Measurements from ENCODE around the gene AP3D1.
"Not testable (repeated sequence)": the region's sequence is repeated elsewhere in the genome, so short reads cannot be mapped to it uniquely, and the experiment has no call there.

AP3D1 gene

DNA sequence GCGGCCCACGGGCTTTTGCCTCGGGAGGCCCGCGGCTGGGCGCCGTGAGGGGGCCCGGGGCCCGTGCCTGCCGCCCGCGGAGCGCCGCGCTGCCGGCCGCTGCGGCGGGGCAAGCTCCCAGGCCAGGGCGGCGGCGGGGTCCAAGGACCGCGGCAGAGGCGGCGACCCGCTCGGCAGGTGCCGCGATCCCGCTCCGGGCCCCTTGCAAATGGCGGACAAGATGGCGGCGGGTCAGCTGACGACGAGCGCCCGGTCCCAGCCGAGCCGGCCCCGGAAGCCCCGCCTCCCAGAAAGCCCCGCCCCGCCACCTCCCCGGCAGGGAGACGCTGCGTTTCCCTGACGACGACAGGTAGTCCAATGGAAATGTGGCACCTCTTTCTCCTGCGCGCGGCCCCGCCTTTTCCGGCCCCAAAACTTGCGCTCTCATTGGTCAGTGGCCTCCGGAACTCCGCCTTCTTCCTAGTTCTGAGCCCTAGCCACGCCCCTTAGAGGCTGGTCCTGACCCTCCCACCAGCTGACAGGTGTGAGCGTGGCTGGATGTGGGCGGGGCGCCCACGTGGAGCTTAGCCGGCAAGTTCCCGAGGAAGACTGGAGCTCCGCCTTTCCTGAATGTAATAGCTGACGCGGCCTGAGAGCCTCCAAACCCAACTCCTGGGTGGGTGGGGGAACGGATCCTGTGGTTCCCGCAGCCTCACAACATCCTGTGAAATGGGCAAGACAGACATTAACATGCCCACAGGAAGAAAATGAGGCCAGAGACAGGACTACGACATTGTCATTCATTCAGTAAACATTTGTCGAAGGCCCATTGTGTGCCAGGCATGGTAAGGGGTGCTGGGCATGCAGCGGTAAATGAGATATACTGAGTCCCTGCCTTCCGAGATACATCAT is at the start of gene AP3D1:
Gene AP3D1 (minus strand): TSS at position 228 of the 891 bp plus-strand sequence. CDS start 232 bp downstream, outside the sequence.
- DNase-seq, result peak; percentile 100

DNA sequence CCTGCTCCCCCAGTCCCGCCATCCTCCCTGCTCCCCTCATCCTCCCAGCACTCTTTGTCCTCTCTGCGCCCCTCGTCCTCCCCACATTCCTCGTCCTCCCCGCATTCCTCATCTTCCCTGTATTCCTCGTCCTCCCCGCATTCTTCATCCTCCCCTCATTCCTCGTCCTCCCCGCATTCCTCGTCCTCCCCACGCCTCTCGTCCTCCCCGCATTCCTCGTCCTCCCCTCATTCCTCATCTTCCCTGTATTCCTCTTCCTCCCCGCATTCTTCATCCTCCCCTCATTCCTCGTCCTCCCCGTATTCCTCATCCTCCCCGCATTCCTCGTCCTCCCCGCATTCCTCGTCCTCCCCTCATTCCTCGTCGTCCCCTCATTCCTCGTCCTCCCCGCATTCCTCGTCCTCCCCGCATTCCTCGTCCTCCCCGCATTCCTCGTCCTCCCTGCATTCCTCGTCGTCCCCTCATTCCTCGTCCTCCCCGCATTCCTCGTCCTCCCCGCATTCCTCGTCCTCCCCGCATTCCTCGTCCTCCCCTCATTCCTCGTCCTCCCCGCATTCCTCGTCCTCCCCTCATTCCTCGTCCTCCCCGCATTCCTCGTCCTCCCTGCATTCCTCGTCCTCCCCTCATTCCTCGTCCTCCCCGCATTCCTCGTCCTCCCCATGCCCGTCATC is 49.4 kb upstream of the AP3D1 start:
- not testable (repeated sequence) for DNase-seq

DNA sequence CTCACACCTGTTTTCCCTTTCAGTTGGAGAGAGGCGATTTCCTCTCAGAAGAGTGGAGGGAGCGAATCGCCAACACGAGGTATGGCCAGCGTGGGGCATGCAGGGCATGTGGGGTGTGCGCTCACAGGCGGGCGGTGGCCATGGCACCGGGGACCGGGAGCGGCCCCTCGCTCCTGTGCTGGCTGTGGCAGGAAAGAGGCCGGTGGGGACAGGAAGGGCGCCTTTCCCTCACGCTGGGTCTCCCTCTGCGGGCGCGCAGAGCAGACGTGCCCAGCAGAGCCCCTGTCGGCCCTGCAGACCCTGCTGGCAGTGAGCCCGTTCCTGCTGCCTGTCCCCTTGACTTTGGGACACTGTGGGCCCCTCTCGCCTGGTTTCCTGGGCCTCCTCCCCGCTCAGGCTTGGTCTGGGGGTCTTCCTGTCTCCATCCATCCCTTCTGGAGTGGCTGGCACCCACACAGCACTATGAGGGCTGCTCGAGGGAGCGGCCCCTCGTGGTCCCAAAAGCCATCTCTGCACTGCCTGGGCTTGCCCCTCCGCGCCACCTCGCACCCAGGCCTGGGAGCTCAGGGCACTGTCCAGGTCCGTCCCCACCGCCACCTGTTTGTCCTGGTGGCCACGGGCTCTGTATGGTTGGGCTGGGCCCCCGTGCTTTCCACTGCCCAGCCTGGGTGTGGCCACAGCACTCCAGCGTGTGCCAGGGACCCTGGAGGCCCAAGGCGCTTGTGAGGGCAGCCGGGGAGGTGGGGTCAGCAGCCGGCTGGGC is 48.7 kb upstream of the AP3D1 start:
- DNase-seq, result no peak

DNA sequence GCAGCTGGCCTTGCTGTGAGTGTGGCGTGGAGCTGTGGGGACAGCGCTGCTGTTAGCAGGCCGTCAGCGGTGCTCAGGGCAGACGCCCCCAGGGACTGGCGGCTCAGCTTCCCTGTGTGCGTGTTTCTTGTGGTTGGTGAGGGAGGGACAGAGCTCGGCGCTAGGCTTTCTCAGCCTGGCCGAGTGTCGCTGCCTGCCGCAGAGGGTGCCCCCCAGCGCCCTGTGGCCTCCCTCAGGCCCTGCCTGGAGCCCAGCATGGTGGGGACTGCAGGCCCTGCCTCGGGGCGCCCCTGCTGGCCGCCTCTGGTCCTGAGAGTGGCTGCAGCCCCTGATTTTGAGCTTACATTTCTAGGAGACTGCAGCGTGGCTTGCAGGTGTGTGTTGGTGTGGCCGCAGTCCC is 47.8 kb upstream of the AP3D1 start:
- no peak for DNase-seq

DNA sequence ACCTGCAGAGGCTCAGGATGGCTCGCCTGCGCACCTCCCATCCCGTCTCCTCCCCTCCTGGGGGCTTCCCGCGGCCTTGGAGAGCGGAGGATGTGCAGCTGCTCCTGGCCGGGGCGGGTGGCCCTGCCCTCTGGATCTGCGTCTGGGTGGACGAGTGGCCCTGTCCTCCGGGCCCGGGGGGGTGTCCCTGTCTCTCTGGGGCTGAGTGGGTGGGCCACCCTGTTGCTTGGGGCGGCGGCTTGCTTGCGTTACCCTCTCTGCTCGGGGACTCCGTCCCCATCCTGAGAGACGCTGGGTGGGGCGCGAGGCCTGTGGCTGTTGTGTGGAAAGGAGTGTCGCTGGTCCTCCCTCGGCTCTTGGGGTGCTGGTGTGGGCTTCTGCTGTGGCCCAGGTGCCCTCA is 47.0 kb upstream of the AP3D1 start:
- no peak for DNase-seq

DNA sequence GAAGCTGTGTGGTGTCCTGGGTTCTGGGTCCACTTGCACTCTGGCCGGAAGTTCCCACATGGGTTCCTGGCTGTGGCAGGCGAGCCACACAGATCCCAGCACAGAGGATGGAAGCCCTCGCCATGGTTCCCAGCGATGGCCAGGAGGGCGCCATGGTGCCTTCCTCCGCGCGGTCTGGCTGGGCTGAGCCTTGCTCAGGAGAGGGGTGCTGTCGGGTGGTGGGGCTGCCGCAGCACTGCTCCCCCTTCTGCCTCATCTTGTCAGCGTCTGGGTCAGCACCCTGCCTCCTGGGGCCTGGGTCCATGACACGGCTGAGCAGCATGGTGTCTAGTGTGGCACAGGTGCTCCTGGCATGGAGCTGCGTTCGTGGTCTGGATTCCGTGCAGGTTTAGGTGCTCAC is 45.9 kb upstream of the AP3D1 start:
- no peak for DNase-seq

DNA sequence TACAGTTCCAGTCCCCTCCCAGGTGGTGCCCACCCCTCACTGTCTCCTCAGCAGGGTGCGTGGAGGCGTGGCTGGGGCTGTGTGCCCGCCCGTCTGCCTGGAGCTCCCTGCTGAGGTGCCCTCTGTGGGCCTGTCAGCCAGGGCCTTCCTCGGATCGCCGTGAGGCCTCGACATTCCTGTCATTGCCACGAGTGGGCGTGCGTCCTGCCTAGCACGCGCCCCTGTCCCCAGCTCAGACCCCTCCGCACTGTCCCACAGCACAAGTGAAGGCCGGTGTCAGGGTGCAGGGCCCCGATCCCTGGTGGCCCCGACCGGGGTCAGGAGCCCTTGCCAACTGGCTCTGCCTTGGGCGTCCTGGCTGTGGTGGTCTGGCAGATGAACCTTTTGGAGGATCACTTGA is 44.5 kb upstream of the AP3D1 start:
- no peak for DNase-seq

DNA sequence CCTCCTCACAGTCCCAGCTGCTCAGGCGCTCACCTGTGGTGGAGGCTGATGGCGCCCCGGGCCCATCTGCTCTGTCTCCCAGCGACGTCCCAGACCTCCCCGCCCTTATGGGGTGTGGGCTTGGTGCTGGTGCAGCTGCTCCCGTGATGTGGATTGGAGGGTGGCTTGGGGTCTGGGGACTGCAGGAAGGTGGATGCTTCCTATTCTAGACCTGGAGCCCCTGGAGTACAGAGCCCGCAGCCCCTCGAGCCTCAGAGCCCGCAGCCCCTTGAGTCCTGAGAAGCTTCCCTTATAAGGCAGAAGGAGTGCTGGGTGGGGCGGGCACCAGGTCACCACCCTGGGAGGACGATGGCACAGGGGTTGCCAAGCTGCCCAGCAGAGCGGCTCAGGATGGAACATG is 44.0 kb upstream of the AP3D1 start:
- DNase-seq, result no peak

DNA sequence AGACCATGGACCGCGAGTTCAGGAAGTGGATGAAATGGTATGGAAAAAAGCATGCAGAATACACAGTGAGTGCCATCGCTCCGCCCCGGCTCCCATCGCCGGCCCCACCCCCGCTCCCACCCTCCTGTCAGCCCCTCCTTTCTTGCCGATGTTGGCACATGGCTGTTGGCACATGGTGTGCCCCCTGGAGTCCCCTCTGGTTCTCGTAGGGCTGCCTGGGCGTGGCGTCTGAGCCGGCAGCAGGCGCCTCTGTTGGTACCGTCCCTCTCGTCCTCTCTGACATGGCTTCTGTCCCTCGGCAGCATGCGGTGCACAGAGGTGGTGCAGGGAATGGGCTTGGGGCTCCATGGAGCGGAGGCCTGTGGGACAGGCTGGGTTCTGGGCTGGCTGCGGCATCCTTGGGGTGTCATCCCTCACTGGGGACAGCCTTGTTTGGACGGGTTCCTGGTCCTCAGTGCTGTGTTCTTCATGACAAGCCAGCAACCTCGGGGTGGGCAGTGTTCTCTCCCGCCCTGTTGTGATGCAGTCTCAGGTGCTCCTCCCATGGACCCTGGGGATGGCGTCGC is 43.2 kb upstream of the AP3D1 start:
- no peak for DNase-seq

DNA sequence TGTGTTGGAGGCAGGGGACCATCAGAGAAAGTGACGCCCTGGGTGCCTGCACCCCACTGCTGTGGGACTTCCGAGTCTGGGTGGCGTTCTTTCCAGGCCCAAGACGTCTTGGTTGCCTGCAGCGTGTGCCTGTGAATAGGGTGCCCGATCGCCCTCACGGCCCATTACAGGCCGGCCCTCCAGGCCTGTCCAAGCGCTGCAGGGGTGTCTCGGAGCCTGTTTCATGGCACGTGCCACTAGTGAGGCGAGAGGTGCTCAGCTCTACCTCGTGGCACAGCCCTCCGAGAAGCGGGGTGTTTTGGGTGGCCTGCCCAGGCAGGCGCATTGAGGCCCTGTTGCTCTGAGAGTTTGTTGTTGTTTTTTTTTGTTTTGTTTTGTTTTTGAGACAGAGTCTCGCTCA is 42.4 kb upstream of the AP3D1 start:
- no peak for DNase-seq

DNA sequence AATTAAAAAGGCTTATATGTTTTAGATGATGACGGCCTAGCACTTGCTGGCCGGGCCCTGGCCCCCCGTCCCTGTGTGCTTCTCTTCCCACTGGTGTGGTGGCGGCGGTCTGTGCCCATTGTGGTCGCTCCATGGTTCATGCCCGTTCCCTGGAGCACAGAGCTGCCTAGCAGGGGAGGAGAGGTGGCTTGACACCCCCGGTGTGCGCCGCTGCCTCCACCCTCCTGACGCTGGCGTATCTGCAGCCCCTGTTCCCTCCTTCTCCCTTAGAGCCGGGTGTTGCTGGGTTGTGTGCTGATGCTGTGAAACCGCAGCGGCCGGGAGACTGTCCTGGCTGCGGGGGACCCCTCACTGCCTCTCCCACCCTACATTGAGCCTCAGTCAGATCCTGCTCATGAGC is 41.5 kb upstream of the AP3D1 start:
- DNase-seq, result no peak

DNA sequence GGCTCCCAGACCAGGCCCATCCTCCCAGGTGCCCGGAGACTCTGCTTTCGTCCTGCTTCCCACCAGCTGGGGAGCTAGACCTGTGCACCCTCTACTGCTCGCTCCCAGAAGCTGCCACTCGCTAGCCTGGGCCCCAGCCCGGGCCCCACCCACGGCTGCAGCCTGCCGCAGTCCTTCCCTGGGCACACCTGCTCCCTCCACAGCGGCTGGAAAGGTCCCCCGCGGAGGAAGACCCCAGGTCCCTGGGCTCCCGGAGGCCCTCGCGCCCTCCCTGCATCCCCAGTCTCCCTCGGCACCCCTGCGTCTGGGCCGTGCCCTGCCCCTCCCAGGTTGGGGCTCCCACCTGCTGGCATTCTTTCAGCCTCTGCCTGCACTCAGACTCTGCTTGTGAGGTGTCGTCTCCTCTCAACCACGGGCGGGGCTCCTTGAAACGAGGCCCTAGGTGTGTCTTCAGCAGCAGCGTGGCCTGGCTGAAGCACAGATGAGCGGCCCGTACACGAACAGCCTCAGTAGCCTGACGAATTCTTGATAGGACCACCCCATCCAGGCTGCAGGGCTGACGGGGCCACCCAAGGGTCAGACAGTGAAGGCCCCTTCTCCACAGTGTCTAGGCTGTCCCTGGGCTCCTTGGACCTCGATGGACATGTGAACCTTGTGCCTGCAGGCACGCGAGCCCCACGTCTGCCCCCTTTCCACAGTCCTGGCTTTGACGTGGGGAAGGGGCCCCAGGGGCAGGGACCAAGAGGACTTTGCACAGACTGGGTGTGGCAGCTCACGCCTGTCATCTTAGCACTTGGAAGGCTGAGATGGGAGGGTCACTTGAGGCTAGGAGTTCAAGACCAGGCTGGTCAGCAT is 40.3 kb upstream of the AP3D1 start:
- no peak for DNase-seq

DNA sequence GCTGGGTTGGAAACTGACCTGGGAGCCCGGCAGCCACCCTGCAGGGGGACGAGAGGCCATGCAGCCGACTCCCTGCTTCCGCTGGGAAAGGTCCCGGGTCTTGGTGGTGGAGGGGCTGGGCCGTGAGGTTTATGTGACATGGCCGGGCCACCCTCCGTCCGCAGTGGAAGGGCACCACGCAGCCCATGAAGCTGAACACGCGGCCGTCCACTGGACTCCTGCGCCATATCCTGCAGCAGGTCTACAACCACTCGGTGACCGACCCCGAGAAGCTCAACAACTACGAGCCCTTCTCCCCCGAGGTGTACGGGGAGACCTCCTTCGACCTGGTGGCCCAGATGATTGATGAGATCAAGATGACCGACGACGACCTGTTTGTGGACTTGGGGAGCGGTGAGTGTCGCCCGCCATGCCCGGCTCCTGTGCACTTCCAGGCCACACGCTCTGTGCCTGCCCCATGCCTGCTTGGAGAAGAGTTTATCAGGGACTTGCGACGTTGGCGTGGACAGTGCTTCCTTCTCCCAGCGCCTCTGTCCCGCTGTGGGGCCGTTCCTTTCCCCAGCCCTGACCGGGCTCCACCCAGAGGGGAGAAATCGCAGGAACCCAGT is 39.6 kb upstream of the AP3D1 start:
- no peak for DNase-seq

DNA sequence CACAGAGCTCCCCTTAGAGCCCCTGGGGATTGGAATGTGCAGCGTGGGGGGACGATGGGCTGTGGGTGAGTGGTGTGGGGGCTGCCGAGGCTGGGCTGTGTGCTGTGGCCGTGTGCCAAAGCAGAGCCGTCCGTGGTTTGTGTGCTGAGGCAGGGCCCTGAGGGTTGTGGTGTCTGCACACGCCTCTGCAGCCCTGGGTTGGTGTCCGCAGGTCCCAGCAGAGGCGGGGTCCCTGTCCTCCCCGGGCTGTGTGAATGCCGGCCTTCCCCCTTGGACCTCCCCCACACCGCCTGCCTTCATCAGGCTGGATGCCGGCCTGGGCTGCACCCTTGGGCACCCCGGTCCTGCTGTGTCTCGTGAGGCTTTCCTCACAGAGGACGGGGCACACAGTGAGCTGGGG is 38.5 kb upstream of the AP3D1 start:
- DNase-seq, result no peak

DNA sequence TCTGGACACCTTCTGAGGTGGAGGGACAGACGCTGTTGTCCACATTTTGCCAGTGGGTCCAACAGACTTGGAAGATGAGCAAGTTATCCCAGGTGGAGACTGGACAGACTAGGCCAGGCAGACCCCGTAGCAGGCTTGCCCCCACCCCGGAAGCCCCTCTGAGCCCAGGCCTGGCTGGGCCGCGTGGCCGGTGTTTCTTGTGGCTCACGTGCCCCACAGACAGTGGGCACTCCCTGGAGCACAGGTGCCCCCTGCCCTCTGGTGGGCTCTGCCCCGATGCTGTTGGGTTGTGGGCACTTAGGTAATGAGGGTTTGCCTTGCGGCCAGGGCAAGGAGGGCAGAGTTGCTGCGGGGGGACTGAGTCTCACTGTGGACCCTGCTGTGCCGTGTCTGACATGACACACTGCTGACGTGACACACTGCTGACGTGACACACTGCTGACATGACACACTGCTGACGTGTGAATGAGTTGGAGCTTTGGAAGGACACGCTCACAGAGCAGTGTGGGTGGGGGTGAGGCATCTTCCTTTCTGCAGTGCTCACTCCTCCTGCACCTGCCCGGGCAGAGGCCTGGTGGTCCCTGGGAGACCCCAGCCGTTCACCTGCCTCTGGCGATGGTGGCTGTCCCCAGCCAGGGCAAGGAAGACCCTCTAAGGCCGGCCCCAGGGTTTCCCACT is 37.5 kb upstream of the AP3D1 start:
- DNase-seq, result no peak

DNA sequence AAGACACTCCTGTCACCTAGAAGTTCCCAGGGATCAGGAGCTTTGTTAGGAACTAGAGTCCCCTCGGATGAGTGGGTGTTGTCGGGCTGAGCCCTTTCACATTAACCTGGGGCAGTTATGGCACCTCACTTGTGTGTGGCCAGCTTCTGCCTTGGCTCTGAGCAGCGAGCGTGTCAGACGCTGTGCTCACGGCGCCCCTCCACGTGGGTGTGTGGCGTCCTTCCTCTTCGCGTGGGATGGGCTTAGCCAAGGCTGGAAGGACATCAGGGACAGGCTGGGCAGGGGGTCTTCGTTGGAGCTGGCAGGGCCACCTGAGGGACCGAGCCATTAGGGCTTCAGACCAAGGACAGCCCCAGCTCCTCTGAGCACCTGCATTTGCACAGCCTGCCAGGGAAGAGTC is 35.8 kb upstream of the AP3D1 start:
- no peak for DNase-seq

DNA sequence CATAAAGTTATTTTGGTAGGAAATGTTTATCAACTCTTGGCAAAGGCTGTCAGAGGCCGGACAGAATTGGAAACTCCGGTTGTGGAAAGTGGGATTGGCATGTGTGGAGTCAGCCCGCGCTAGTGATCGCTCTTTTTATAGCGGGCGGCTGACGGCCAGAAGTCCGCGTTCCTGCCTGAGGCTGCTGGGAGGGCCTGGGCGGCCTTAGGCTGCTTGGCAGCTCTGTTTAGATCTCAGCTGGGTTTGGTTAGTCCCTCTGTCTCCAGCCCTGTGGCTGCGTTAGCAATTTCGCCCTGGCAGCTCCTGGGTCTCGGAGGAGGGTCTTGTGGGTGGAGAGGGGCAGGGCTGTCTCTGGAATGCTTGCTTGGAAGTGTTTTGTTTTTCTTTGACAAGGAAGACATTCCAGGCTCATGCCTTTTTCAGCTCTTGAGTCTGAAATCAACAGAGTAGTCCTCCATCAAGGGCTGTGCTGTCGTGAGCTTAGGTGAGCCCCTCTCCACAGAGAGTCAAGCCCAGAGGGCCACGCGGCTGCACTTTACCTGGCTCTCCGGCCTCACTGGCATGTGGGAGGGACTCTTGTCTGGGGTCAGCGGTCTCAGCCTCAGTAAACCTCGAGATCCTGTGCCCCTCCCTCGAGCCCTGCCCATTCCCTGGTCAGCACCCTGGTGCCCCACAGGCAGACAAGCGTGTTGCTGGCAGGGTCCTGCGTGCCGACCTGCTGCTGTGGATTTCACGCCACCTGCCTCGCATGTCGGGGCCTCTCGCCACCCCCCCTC is 34.9 kb upstream of the AP3D1 start:
- no peak for DNase-seq

DNA sequence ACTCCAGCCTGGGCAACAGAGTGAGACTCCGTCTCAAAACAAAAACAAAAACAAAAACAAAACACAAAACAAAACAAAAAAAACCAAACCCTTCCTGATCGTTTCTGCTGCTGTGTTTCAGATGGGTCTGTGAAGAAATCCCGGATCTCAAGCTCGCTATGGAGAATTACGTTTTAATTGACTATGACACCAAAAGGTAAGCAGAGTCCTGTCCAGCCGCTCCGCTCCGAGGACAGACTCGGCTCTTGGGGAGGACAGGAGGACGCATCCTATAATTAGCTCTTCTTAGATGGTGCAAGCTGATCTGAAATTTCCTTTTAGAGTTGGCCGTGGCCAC is 34.3 kb upstream of the AP3D1 start:
- no peak for DNase-seq

DNA sequence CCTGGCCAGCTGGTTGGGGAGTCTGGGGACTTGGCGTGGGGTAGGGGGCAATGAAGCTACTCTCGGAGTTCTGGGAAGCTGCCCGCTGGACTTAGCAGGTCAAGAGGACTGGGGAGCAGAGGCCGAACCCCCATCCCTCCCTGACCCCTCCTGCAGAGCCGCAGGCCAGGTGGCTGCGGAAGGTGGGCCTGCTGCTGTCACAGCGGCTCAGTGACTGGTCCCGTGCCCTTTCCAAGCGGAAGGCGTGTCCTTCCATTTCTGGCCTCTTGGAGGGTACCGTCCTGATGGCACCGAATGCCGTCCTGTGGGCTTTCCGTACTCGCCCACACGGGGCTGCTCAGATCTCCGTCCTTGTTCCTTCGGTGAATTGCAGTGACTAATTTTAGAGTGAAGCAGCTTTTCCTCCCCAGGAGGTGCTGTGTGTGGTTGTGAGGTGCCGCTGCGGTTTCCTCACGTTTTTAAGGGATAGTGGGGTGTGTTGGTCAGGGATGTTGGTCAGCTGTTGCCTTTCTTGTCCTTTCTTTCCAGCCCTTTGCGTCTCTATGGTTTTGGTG is 33.1 kb upstream of the AP3D1 start:
- no peak for DNase-seq

DNA sequence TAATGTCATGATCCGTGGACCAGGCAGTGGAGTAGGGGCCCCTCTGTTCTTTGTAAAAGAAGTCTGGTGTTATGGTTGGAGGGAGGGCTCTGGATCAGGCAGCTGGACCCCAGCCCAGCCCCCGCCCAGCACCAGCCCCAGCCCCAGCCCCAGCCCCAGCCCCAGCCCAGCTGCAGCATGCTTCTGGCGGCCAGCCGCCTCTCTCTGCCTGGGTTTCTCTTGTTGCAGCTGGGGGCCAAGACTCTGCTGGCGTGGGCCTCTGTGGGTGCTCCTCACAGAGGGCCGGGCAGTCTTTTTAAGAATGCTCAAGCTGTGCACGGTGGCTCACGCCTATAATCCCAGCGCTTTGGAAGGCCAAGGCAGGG is 30.2 kb upstream of the AP3D1 start:
- DNase-seq, result no peak

Data from CD4-positive, alpha-beta T cell treated with Interleukin-15 for 1 hour (primary cell).